Trophoblast cell (in vitro differentiated cells and primary cell): ENCODE data around the gene KIAA1549.

ENCODE experiments used
- DNase-seq, 2 donors: peaks; one replicate each; pipeline ENCODE4 v3.0.0-alpha.2; 2016
- H2AFZ ChIP-seq: 2 replicates; pipeline ENCODE4 v1.6.1; 2013; ENCODE audit warnings: low read length, moderate library complexity, mild to moderate bottlenecking; ENCODE audit not compliant: insufficient read depth, poor library complexity
- H2AK5ac ChIP-seq: 2 replicates; pipeline ENCODE4 v1.6.1; 2013; ENCODE audit warnings: mild to moderate bottlenecking, low read length
- H2BK120ac ChIP-seq: 2 replicates; pipeline ENCODE4 v1.6.1; 2013; ENCODE audit warnings: low read length, mild to moderate bottlenecking, moderate library complexity; ENCODE audit not compliant: insufficient read depth, poor library complexity
- H2BK12ac ChIP-seq: 2 replicates; pipeline ENCODE4 v1.6.1; 2013; ENCODE audit warnings: mild to moderate bottlenecking, low read length, moderate library complexity
- H2BK5ac ChIP-seq: 2 replicates; pipeline ENCODE4 v1.6.1; 2013; ENCODE audit warnings: low read length, low read depth, moderate library complexity, mild to moderate bottlenecking; ENCODE audit not compliant: poor library complexity
- H3K14ac ChIP-seq: 2 replicates; pipeline ENCODE4 v1.6.1; 2013; ENCODE audit warnings: mild to moderate bottlenecking, low read length
- H3K18ac ChIP-seq: 2 replicates; pipeline ENCODE4 v1.6.1; 2013; ENCODE audit warnings: mild to moderate bottlenecking, low read length
- H3K23ac ChIP-seq: 2 replicates; pipeline ENCODE4 v1.6.1; 2013; ENCODE audit warnings: low read length
- H3K27ac ChIP-seq: 2 replicates; pipeline ENCODE4 v1.5.1; 2013; ENCODE audit warnings: low read depth, mild to moderate bottlenecking, inconsistent platforms, low read length, moderate library complexity
- H3K27me3 ChIP-seq: 2 replicates; pipeline ENCODE4 v1.6.1; 2013; ENCODE audit warnings: inconsistent platforms, mild to moderate bottlenecking, low read length, moderate library complexity; ENCODE audit not compliant: insufficient read depth
- H3K36me3 ChIP-seq, 2 experiments: 1 replicate in 1 of 2; 2 replicates in 1 of 2; pipeline ENCODE4 v1.6.1; 2013; ENCODE audit warnings: low read length in 2 of 2, mild to moderate bottlenecking in 2 of 2, moderate library complexity in 1 of 2; ENCODE audit not compliant: insufficient read depth in 2 of 2, control insufficient read depth in 1 of 2
- H3K4ac ChIP-seq: 2 replicates; pipeline ENCODE4 v1.6.1; 2013; ENCODE audit warnings: low read depth, mild to moderate bottlenecking, low read length, moderate library complexity
- H3K4me1 ChIP-seq, 2 experiments: 1 replicate in 1 of 2; 2 replicates in 1 of 2; pipeline ENCODE4 v1.6.1; 2013; ENCODE audit warnings: low read length in 2 of 2, mild to moderate bottlenecking in 2 of 2, moderate library complexity in 1 of 2; ENCODE audit not compliant: insufficient read depth in 2 of 2, control insufficient read depth in 1 of 2
- H3K4me2 ChIP-seq: 2 replicates; pipeline ENCODE4 v1.6.1; 2013; ENCODE audit warnings: inconsistent platforms, mild to moderate bottlenecking, low read length, moderate library complexity
- H3K4me3 ChIP-seq: 2 replicates; pipeline ENCODE4 v1.5.1; 2013; ENCODE audit warnings: mild to moderate bottlenecking, low read depth, low read length, inconsistent platforms
- H3K79me1 ChIP-seq: one replicate; pipeline ENCODE4 v1.6.1; 2013; ENCODE audit warnings: low read length
- H3K79me2 ChIP-seq: 2 replicates; pipeline ENCODE4 v1.6.1; 2013; ENCODE audit warnings: low read length, mild to moderate bottlenecking; ENCODE audit not compliant: control insufficient read depth, insufficient read depth, poor library complexity
- H3K9ac ChIP-seq: 2 replicates; pipeline ENCODE4 v1.6.1; 2013; ENCODE audit warnings: mild to moderate bottlenecking, low read length
- H3K9me3 ChIP-seq: 2 replicates; pipeline ENCODE4 v1.6.1; 2013; ENCODE audit warnings: low read depth, mild to moderate bottlenecking, control low read depth, inconsistent platforms, low read length; ENCODE audit not compliant: insufficient read depth
- H4K12ac ChIP-seq: 2 replicates; pipeline ENCODE4 v1.6.1; 2013; ENCODE audit warnings: low read depth, mild to moderate bottlenecking, low read length, moderate library complexity
- H4K8ac ChIP-seq: 2 replicates; pipeline ENCODE4 v1.6.1; 2013; ENCODE audit warnings: low read depth, mild to moderate bottlenecking, low read length, moderate library complexity
- H4K91ac ChIP-seq: one replicate; pipeline ENCODE4 v1.6.1; 2013; ENCODE audit warnings: low read depth, mild to moderate bottlenecking, low read length, moderate library complexity
- WGBS: extraction: QIAGEN DNeasy Blood & Tissue Kit; methylation state at CpG from one replicate; pipeline ENCODE4 v1.1.7; 2013; ENCODE audit warnings: missing lambda C conversion rate; ENCODE audit not compliant: insufficient read length, insufficient coverage; ENCODE audit errors: extremely low coverage; 5-methylcytosine and 5-hydroxymethylcytosine counted together

Gene KIAA1549

GRCh38 chr7:138918176-138918575 lies 63.0 kb downstream of the KIAA1549 start:
- Histone ChIP-seq H3K4me2 (no peak overlapping the region), H3K23ac (no peak overlapping the region), H3K14ac (no peak overlapping the region), H2BK12ac (no peak overlapping the region), H3K79me1 (no peaks in the 10 kb centered on the region), H4K8ac (no peak overlapping the region), H2BK120ac (no peak overlapping the region), H3K4ac (no peak overlapping the region), H3K18ac (no peak overlapping the region), H2BK5ac (no peak overlapping the region), H3K79me2 (no peaks in the 10 kb centered on the region), H3K4me1 (no peaks in the 10 kb centered on the region), H2AK5ac (no peak overlapping the region), H3K27me3 (no peaks in the 10 kb centered on the region), H3K27ac (no peak overlapping the region), H3K9me3 (no peaks in the 10 kb centered on the region), H4K91ac (no peak overlapping the region), H3K9ac (no peak overlapping the region), H3K36me3 (peaks cover 31 to 39% of the 10 kb centered on the region in 2 experiments), H3K4me3 (no peak overlapping the region), H2AFZ (no peak overlapping the region), H4K12ac (no peak overlapping the region)
- no CpG with 5 or more reads among the region's 13 CpGs for WGBS
- no peak for DNase-seq

DNA sequence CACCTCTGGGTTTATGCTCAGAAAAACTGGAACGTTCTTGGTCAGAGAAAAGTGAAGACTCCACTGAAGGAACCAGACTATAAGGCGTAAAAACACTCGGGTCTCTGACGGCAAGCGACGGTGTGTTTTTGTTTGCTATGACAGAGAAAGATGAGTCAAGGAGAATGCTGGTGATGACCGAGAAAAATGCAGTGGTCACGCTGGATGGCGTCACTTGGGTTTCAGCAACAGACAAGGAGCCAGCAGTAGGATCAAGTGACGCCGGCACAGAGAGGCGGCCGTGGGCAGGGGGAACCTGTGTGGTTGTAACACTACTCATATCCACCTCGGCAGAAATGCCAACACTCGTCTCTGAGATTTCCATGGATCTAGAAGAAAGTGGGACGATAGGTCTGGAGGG lies 63.4 kb downstream of the KIAA1549 start:
- H3K4me3 ChIP-seq, result no peak overlapping the region
- H3K4ac ChIP-seq, result no peak overlapping the region
- H4K12ac ChIP-seq, result no peak overlapping the region
- no peak overlapping the region for H3K14ac ChIP-seq
- no peaks in the 10 kb centered on the region for H3K4me1 ChIP-seq
- H3K9ac ChIP-seq, result no peak overlapping the region
- no peak overlapping the region for H2BK5ac ChIP-seq
- DNase-seq, result peak; percentile 72 to 83
- H3K79me2 ChIP-seq, result no peaks in the 10 kb centered on the region
- H2AFZ ChIP-seq, result no peak overlapping the region
- H3K27me3 ChIP-seq, result no peaks in the 10 kb centered on the region
- no peak overlapping the region for H2BK12ac ChIP-seq
- H2AK5ac ChIP-seq, result no peak overlapping the region
- H3K4me2 ChIP-seq, result no peak overlapping the region
- no peak overlapping the region for H3K23ac ChIP-seq
- H4K8ac ChIP-seq, result no peak overlapping the region
- peaks cover 31 to 39% of the 10 kb centered on the region in 2 experiments for H3K36me3 ChIP-seq
- no CpG with 5 or more reads among the region's 16 CpGs for WGBS
- H3K9me3 ChIP-seq, result no peaks in the 10 kb centered on the region
- no peaks in the 10 kb centered on the region for H3K79me1 ChIP-seq
- H3K18ac ChIP-seq, result no peak overlapping the region
- H2BK120ac ChIP-seq, result no peak overlapping the region
- H3K27ac ChIP-seq, result no peak overlapping the region
- H4K91ac ChIP-seq, result no peak overlapping the region

DNA sequence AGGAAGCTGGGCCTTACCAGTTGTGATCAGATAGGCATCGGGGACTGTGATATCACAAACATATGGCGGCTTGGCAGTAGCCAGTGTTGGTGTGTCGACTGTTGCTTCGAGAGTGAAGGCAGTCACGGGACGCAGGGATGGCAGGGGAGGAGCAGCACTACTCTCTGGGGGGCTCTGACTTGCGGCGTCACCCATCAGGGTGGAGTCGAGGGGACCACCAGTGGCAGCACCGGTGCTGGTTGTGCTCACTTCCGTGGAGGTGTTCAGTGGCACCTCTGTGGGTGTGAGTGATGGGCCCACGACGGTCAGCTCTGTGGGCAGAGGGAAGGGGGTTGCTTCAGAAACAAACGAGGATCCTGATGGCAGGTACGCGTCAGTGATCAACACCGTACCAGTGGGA lies 64.5 kb downstream of the KIAA1549 start:
- Histone ChIP-seq H3K79me2 (no peaks in the 10 kb centered on the region), H2BK5ac (no peak overlapping the region), H4K8ac (no peak overlapping the region), H3K9me3 (no peaks in the 10 kb centered on the region), H2AFZ (no peak overlapping the region), H3K9ac (no peak overlapping the region), H3K79me1 (no peaks in the 10 kb centered on the region), H2BK12ac (no peak overlapping the region), H3K14ac (no peak overlapping the region), H3K4me3 (no peak overlapping the region), H2BK120ac (no peak overlapping the region), H3K27ac (no peak overlapping the region), H3K36me3 (peaks cover 35 to 44% of the 10 kb centered on the region in 2 experiments), H3K18ac (no peak overlapping the region), H3K4me1 (no peaks in the 10 kb centered on the region), H2AK5ac (no peak overlapping the region), H4K91ac (no peak overlapping the region), H4K12ac (no peak overlapping the region), H3K27me3 (no peaks in the 10 kb centered on the region), H3K23ac (no peak overlapping the region), H3K4me2 (no peak overlapping the region), H3K4ac (no peak overlapping the region)
- DNase-seq, result no peak
- no CpG with 5 or more reads among the region's 17 CpGs for whole genome bisulfite sequencing

- Histone ChIP-seq H3K27ac (no peak overlapping the region), H2BK5ac (no peak overlapping the region), H4K8ac (no peak overlapping the region), H3K14ac (no peak overlapping the region), H2AK5ac (no peak overlapping the region), H3K79me2 (no peaks in the 10 kb centered on the region), H3K9ac (no peak overlapping the region), H2BK12ac (no peak overlapping the region), H3K4ac (no peak overlapping the region), H3K4me3 (no peak overlapping the region), H3K4me2 (no peak overlapping the region), H3K79me1 (no peaks in the 10 kb centered on the region), H3K18ac (no peak overlapping the region), H3K36me3 (peaks cover 35 to 44% of the 10 kb centered on the region in 2 experiments), H2AFZ (no peak overlapping the region), H4K12ac (no peak overlapping the region), H3K4me1 (no peaks in the 10 kb centered on the region), H3K23ac (no peak overlapping the region), H4K91ac (no peak overlapping the region), H2BK120ac (no peak overlapping the region), H3K27me3 (no peaks in the 10 kb centered on the region), H3K9me3 (no peaks in the 10 kb centered on the region)
- no CpG with 5 or more reads among the region's 6 CpGs for WGBS
- DNase-seq, result no peak
Measured at GRCh38 chr7:138916275-138916674, 64.9 kb downstream of the KIAA1549 start.
